K562 (cell line): Measurements from ENCODE around the gene STUM. TPM values are rescaled to one million over a fixed set of nuclear protein-coding genes. Genes with fewer than 3 reads are reported as not detected.

Source experiments
- ATAC-seq: fragments of 200-7000 bp; cut with Tn5 transposase; 3 replicates; pipeline ENCODE4 v1.9.1; 2020; ENCODE audit warnings: moderate library complexity
- BruUV-seq: library from RNA; stranded (reverse); fragments of 400-500 nt; replicated peaks from 2 replicates; lab custom pipeline; 2021; lab: Mats Ljungman, UMichigan
- CTCF ChIA-PET: fragments of 300-600 bp; formaldehyde crosslinking; extraction: SDS; loops from one replicate; lab custom pipeline; 2021; ENCODE audit warnings: low intra/inter-chr PET ratio; lab: Yijun Ruan, JAX
- POLR2A ChIA-PET: fragments of 300-600, 350-650 bp; sonication (Branson Sonifier 250); formaldehyde crosslinking; extraction: SDS; loops from one replicate; lab custom pipeline; 2021; ENCODE audit warnings: antibody characterized with exemption, inconsistent platforms; lab: Yijun Ruan, JAX
- DNase-seq, 4 experiments: peaks; one replicate each; pipeline versions ENCODE4 v3.0.0 to v3.0.0-alpha.2; 2011 to 2018; ENCODE audit warnings: low spot score in 3 of 4, mixed read lengths in 3 of 4; ENCODE audit errors: extremely low read depth in 1 of 4
- FAIRE-seq: peaks from 2 replicates; lab custom pipeline; 2011; peaks lifted over from hg19 to GRCh38; lab: Jason Lieb, UNC
- H2AFZ ChIP-seq: 2 replicates; pipeline ENCODE4 v1.6.0; 2011; ENCODE audit warnings: low read depth, low read length, control low read depth, inconsistent platforms
- H3K27ac ChIP-seq: fragments of 200-600 bp; 3 replicates; pipeline ENCODE4 v1.8.0; 2011; ENCODE audit warnings: low read depth, mild to moderate bottlenecking, control low read depth, inconsistent platforms, low read length, moderate library complexity, mixed read lengths; ENCODE audit errors: extremely low read depth
- H3K27me3 ChIP-seq, 2 experiments: fragments of 300-600 bp in 1 of 2; 2 replicates in 1 of 2; 3 replicates in 1 of 2; pipeline versions ENCODE4 v1.6.0 to v1.8.0; 2011; ENCODE audit warnings: inconsistent platforms in 2 of 2, low read length in 2 of 2, mild to moderate bottlenecking in 1 of 2, mixed read lengths in 1 of 2, moderate library complexity in 1 of 2; ENCODE audit not compliant: control insufficient read depth in 2 of 2, insufficient read depth in 2 of 2
- H3K36me3 ChIP-seq: fragments of 300-600 bp; 3 replicates; pipeline ENCODE4 v1.8.0; 2011; ENCODE audit warnings: mild to moderate bottlenecking, low read length, inconsistent platforms; ENCODE audit not compliant: control insufficient read depth, insufficient read depth
- H3K4me1 ChIP-seq, 2 experiments: fragments of 200-600 bp in 1 of 2; replicated peaks in 1 of 2; 2 replicates in 1 of 2; 3 replicates in 1 of 2; pipeline versions ENCODE4 v1.5.1 to v1.8.0; 2011; ENCODE audit warnings: inconsistent platforms in 2 of 2, low read length in 2 of 2, mild to moderate bottlenecking in 1 of 2, mixed read lengths in 1 of 2, moderate library complexity in 1 of 2; ENCODE audit not compliant: control insufficient read depth in 2 of 2, insufficient read depth in 2 of 2
- H3K4me2 ChIP-seq: 2 replicates; pipeline ENCODE4 v1.6.1; 2011; ENCODE audit warnings: low read length, control low read depth, inconsistent platforms, mixed read lengths; ENCODE audit not compliant: insufficient read depth
- H3K4me3 ChIP-seq: fragments of 200-600 bp; sonication (generic), shearing (Covaris generic); 2 replicates; pipeline ENCODE4 v1.5.1; 2016; ENCODE audit warnings: control low read depth, inconsistent platforms
- H3K79me2 ChIP-seq: fragments of 200-600 bp; 3 replicates; pipeline ENCODE4 v1.8.0; 2011; ENCODE audit warnings: low read length, inconsistent platforms; ENCODE audit not compliant: control insufficient read depth, insufficient read depth
- H3K9ac ChIP-seq, 2 experiments: 2 replicates each; pipeline versions ENCODE4 v1.6.0 to v1.6.1; 2011; ENCODE audit warnings: low read depth in 2 of 2, low read length in 2 of 2, control low read depth in 1 of 2, inconsistent platforms in 1 of 2, mild to moderate bottlenecking in 1 of 2, mixed read lengths in 1 of 2; ENCODE audit not compliant: insufficient read depth in 1 of 2
- H3K9me1 ChIP-seq: one replicate; pipeline ENCODE4 v1.6.0; 2011; ENCODE audit warnings: inconsistent platforms, mild to moderate bottlenecking, low read length, moderate library complexity; ENCODE audit not compliant: control insufficient read depth, insufficient read depth
- H3K9me3 ChIP-seq: replicated peaks from 2 replicates; pipeline ENCODE4 v1.5.1; 2011; ENCODE audit warnings: low read depth, low read length, inconsistent platforms; ENCODE audit not compliant: control insufficient read depth, insufficient read depth
- H4K20me1 ChIP-seq: replicated peaks from 2 replicates; pipeline ENCODE4 v1.6.1; 2011; ENCODE audit warnings: low read length, inconsistent platforms, mixed read lengths; ENCODE audit not compliant: control insufficient read depth, insufficient read depth
- ELF4 ChIP-seq: fragments of 450-650 bp; formaldehyde crosslinking; IDR thresholded peaks from 2 replicates; pipeline ENCODE4 v1.4.0; 2022; ENCODE audit warnings: missing genetic modification characterization
- FOXM1 ChIP-seq, 2 experiments: fragments of 450-650 bp in 1 of 2; sonication (generic) in 1 of 2; formaldehyde crosslinking in 1 of 2; IDR thresholded peaks; 2 replicates each; pipeline versions ENCODE4 v1.6.1 to v1.9.0; 2017 to 2022; ENCODE audit warnings: low read depth in 2 of 2, mild to moderate bottlenecking in 2 of 2, missing genetic modification reagents in 1 of 2, moderate library complexity in 1 of 2
- KLF10 ChIP-seq: fragments of 250-450 bp; sonication (Bioruptor Pico); IDR thresholded peaks from 2 replicates; pipeline ENCODE4 v1.6.1; 2021; ENCODE audit warnings: matching md5 sums
- MXI1 ChIP-seq: IDR thresholded peaks from 2 replicates; pipeline ENCODE4 v1.6.1; 2011; ENCODE audit warnings: low read depth, mild to moderate bottlenecking, improper control_type of control experiment, low read length
- POLR2AphosphoS2 ChIP-seq: IDR thresholded peaks from 2 replicates; pipeline ENCODE4 v1.6.1; 2012; ENCODE audit warnings: low read length, improper control_type of control experiment
- TAF7 ChIP-seq: fragments of 450-650 bp; IDR thresholded peaks from 2 replicates; pipeline ENCODE4 v1.6.1; 2016; ENCODE audit warnings: missing genetic modification characterization, missing compliant biosample characterization
- ZNF507 ChIP-seq: conservative IDR thresholded peaks from 2 replicates; pipeline ENCODE4 v1.6.1; 2017; ENCODE audit warnings: missing genetic modification characterization, missing compliant biosample characterization
- ZNF586 ChIP-seq: fragments of 450-650 bp; formaldehyde crosslinking; conservative IDR thresholded peaks from 2 replicates; pipeline ENCODE4 v1.4.0; 2020; ENCODE audit warnings: mild to moderate bottlenecking, moderate library complexity
- WGBS: fragments of 100-300 bp; shearing (Covaris generic); methylation state at CpG from one replicate; pipeline ENCODE4 v1.1.6; 2016; ENCODE audit warnings: low coverage, mixed read lengths; ENCODE audit not compliant: insufficient coverage; ENCODE audit errors: missing lambda C conversion rate; 5-methylcytosine and 5-hydroxymethylcytosine counted together
- in situ Hi-C: fragments of 300-500 bp; cut with MboI; formaldehyde crosslinking; loops from 4 replicates; pipeline ENCODE4 v1.15.0; 2018; ENCODE audit warnings: inconsistent platforms, mixed read lengths
- intact Hi-C: fragments of 100-400 bp; cut with micrococcal nuclease; formaldehyde crosslinking; loops from 2 replicates; pipeline ENCODE4 v1.14.2; 2022
- polyA plus RNA-seq, 8 experiments: library from polyadenylated mRNA; depleted of rRNA in 4 of 8; stranded (reverse) in 5 of 8; unstranded in 3 of 8; fragments of >200 nt; fragmentation: Nextera tagmentation in 2 of 8; fragmentation: Illumina TruSeq in 1 of 8; extraction: Ambion mirVana in 2 of 8; extraction: Trizol in 1 of 8; gene quantifications; 2 replicates each; pipeline versions ENCODE4 v1.2.1 to v1.2.3, GENCODE V29; 2011 to 2014; ENCODE audit warnings: inconsistent platforms in 1 of 8, missing spikeins in 1 of 8
- total RNA-seq, 7 experiments: library from RNA; depleted of rRNA in 6 of 7; stranded (reverse); fragments of >200 nt in 6 of 7; fragmentation: Illumina TruSeq in 2 of 7; extraction: Trizol in 2 of 7; gene quantifications; 2 replicates each; pipeline versions ENCODE4 v1.2.1 to v1.2.3, GENCODE V29; 2011 to 2021; ENCODE audit warnings: low replicate concordance in 1 of 7
- TF ChIP-seq, protein P1 (sequence below): sonication (generic); formaldehyde crosslinking; IDR thresholded peaks from 2 replicates; pipeline ENCODE4 v1.8.1; 2022; ENCODE audit warnings: missing genetic modification reagents
- TF ChIP-seq, protein P2 (sequence below): fragments of 200-800 bp; sonication (Bioruptor generic); IDR thresholded peaks from 2 replicates; pipeline ENCODE4 v1.6.1; 2016; ENCODE audit warnings: missing genetic modification characterization, missing compliant biosample characterization
- TF ChIP-seq, protein P3 (sequence below): fragments of 450-650 bp; formaldehyde crosslinking; IDR thresholded peaks from 2 replicates; pipeline ENCODE4 v1.4.0; 2022; ENCODE audit warnings: missing genetic modification characterization
- TF ChIP-seq, protein P4 (sequence below): fragments of 250-450 bp; sonication (Bioruptor Pico); IDR thresholded peaks from 2 replicates; pipeline ENCODE4 v1.4.0; 2020; ENCODE audit warnings: borderline replicate concordance

The STUM gene
- total and polyA plus RNA-seq, 9 of the 15 experiments (the other 6 are each of a cell fraction or from before 2014, with no cell fraction given): not detected

DNA sequence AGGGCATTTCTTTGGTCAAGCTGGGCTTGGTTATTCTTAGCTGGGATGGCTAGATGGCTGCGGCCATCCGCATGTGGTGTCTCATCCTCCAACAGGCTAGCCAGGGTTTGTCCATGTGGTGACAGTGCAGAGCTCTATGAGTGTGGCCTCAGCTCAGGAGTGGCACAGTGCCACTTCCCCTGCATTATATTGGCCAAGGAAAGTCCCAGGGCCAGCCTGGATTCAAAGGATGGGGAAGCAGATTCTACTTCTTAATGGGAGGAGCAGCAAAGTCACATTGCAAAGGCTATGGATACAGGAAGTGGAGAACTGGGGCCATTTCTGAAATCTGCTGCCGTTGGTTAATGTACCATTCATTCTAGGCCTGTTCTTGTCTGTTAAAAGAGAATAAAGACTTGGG lies 34.4 kb downstream of the STUM start:
- Histone ChIP-seq H3K27me3 (peaks cover 33 to 54% of the 10 kb centered on the region in 2 experiments), H3K9me3 (no peaks in the 10 kb centered on the region), H3K9ac (no peak overlapping the region), H4K20me1 (peaks cover 3% of the 10 kb centered on the region; the same call in 1 of the 2 replicates), H2AFZ (no peak overlapping the region), H3K79me2 (no peaks in the 10 kb centered on the region), H3K36me3 (no peaks in the 10 kb centered on the region), H3K9me1 (no peaks in the 10 kb centered on the region), H3K27ac (no peak overlapping the region), H3K4me2 (no peak overlapping the region), H3K4me3 (no peak overlapping the region), H3K4me1 (peaks cover 0 to 7% of the 10 kb centered on the region in 2 experiments; a peak in 3 of 5 replicates)
- intact Hi-C loops: no loop called here
- FAIRE-seq (no peak), DNase-seq (no peak), ATAC-seq (no peak)
- ChIA-PET POLR2A (interaction anchor here (0.7 to 1.3 kb wide), 2 partner anchors 9 to 14 kb away, joined by 3 read pairs; no protein-coding TSS in a partner anchor), CTCF (no interaction called here)
- in situ Hi-C loops: no loop called here
- WGBS: 4% methylated on average over 3 of the region's 3 CpGs
- no TSS peak for BruUV-seq
- no peak for TF ChIP-seq POLR2AphosphoS2
- TF ChIP-seq, protein P1, sequence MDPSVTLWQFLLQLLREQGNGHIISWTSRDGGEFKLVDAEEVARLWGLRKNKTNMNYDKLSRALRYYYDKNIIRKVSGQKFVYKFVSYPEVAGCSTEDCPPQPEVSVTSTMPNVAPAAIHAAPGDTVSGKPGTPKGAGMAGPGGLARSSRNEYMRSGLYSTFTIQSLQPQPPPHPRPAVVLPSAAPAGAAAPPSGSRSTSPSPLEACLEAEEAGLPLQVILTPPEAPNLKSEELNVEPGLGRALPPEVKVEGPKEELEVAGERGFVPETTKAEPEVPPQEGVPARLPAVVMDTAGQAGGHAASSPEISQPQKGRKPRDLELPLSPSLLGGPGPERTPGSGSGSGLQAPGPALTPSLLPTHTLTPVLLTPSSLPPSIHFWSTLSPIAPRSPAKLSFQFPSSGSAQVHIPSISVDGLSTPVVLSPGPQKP (CRISPR knock-in tag): no peak
- TF ChIP-seq MXI1: no peak
- no peak for TF ChIP-seq FOXM1 (IDR thresholded peaks at IDR 0.05; ENCODE audit: low read depth)
- TF ChIP-seq FOXM1 (CRISPR knock-in tag; IDR thresholded peaks at IDR 0.05; ENCODE audit: low read depth): no peak
- TF ChIP-seq ELF4 (CRISPR knock-in tag): no peak
- no peak for TF ChIP-seq KLF10 (CRISPR knock-in tag)
- no peak for TF ChIP-seq ZNF586 (CRISPR knock-in tag)
- TF ChIP-seq, protein P2, sequence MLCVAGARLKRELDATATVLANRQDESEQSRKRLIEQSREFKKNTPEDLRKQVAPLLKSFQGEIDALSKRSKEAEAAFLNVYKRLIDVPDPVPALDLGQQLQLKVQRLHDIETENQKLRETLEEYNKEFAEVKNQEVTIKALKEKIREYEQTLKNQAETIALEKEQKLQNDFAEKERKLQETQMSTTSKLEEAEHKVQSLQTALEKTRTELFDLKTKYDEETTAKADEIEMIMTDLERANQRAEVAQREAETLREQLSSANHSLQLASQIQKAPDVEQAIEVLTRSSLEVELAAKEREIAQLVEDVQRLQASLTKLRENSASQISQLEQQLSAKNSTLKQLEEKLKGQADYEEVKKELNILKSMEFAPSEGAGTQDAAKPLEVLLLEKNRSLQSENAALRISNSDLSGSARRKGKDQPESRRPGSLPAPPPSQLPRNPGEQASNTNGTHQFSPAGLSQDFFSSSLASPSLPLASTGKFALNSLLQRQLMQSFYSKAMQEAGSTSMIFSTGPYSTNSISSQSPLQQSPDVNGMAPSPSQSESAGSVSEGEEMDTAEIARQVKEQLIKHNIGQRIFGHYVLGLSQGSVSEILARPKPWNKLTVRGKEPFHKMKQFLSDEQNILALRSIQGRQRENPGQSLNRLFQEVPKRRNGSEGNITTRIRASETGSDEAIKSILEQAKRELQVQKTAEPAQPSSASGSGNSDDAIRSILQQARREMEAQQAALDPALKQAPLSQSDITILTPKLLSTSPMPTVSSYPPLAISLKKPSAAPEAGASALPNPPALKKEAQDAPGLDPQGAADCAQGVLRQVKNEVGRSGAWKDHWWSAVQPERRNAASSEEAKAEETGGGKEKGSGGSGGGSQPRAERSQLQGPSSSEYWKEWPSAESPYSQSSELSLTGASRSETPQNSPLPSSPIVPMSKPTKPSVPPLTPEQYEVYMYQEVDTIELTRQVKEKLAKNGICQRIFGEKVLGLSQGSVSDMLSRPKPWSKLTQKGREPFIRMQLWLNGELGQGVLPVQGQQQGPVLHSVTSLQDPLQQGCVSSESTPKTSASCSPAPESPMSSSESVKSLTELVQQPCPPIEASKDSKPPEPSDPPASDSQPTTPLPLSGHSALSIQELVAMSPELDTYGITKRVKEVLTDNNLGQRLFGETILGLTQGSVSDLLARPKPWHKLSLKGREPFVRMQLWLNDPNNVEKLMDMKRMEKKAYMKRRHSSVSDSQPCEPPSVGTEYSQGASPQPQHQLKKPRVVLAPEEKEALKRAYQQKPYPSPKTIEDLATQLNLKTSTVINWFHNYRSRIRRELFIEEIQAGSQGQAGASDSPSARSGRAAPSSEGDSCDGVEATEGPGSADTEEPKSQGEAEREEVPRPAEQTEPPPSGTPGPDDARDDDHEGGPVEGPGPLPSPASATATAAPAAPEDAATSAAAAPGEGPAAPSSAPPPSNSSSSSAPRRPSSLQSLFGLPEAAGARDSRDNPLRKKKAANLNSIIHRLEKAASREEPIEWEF (CRISPR knock-in tag): no peak
- TF ChIP-seq ZNF507 (tag): no peak
- TF ChIP-seq, protein P3, sequence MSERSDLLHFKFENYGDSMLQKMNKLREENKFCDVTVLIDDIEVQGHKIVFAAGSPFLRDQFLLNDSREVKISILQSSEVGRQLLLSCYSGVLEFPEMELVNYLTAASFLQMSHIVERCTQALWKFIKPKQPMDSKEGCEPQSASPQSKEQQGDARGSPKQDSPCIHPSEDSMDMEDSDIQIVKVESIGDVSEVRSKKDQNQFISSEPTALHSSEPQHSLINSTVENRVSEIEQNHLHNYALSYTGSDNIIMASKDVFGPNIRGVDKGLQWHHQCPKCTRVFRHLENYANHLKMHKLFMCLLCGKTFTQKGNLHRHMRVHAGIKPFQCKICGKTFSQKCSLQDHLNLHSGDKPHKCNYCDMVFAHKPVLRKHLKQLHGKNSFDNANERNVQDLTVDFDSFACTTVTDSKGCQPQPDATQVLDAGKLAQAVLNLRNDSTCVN: no peak
- TF ChIP-seq TAF7 (tag): no peak
- TF ChIP-seq, protein P4, sequence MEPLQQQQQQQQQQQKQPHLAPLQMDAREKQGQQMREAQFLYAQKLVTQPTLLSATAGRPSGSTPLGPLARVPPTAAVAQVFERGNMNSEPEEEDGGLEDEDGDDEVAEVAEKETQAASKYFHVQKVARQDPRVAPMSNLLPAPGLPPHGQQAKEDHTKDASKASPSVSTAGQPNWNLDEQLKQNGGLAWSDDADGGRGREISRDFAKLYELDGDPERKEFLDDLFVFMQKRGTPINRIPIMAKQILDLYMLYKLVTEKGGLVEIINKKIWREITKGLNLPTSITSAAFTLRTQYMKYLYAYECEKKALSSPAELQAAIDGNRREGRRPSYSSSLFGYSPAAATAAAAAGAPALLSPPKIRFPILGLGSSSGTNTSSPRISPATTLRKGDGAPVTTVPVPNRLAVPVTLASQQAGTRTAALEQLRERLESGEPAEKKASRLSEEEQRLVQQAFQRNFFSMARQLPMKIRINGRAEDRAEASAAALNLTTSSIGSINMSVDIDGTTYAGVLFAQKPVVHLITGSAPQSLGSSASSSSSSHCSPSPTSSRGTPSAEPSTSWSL (CRISPR knock-in tag): no peak
